HG02763 (cell line): ENCODE data around the gene GJB6.
"Not testable (repeated sequence)": the region's sequence is repeated elsewhere in the genome, so short reads cannot be mapped to it uniquely, and the experiment has no call there.

Experiments used
- ATAC-seq: cut with Tn5 transposase; IDR thresholded peaks from one replicate; pipeline ENCODE4 v1.9.1; 2021; ENCODE audit warnings: mild to moderate bottlenecking, moderate library complexity; ENCODE audit not compliant: unreplicated experiment

GJB6 gene

DNA sequence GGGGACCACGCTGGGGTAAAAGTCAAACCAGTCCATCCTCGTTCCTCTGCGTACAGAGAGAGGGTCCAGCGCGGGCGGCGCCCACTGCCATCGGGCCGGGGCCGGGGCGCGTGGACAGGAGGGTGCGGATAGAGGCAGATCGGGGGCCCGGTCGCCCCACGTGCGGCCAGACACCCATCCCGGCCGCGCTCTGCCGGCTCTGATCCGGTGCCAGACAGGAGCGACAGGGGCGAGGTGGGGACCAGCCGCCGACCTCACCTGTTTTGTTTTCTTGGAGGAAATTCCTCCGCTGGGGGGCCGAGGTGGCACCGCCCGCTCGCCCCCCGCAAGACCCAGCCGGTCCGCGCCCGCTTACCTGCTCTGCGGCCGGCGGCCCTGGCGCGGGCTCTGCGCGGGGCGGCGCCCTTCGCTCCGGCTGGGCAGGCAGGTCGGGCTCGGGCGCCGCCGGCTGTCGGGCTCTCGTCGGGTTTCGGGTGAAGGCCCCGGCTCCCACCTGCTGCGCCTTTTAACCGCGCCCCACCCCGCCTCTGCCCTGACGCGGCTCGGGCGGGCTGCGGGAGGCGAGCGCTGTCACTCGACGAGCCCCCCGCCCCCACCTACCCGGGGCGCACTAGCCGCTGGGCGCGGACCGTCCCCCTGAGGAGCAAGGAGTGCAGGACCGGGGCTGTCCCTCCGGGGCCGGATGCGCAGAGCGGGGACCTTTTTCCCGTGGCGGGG lies at the start of gene GJB6:
Gene GJB6, minus strand, starts transcription at position 481 of the 717 bp plus-strand sequence. CDS start 8,839 bp downstream, outside the sequence.
- ATAC-seq = no peak

DNA sequence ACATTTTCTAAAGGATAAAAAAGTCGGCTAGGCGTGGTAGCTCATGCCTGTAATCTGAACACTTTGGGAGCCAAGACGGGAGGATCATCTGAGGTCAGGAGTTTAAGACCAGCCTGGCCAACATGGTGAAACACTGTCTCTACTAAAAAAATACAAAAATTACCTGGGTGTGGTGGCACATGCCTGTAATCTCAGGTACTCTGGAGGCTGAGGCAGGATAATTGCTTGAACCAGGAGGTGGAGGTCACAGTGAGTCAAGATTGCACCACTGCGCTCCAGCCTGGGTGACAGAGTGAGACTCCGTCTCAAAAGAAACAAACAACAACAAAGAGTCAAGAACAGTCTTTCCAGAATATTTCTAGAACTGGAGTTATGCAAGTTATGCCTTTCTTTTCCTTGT lies 44.8 kb upstream of the GJB6 start:
- not testable (repeated sequence) for ATAC-seq

DNA sequence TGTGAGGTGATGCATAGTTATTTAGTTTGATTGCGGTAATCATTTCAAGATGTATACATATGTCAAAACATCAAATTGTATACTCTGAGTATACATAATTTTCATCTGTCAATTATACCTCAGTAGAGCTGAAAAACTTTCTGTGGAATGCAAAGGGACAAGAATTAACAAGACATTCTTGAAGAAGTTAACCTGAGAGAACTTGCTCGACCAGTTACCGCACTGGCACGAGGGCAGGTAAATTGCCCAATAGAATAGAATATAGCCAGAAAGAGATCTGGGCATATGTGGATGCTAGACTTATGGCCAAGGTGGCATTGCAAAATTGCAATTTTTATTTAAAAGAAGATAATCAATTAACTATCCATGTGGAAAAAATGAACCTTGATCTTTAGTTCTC lies 42.3 kb upstream of the GJB6 start:
- no peak for ATAC-seq

DNA sequence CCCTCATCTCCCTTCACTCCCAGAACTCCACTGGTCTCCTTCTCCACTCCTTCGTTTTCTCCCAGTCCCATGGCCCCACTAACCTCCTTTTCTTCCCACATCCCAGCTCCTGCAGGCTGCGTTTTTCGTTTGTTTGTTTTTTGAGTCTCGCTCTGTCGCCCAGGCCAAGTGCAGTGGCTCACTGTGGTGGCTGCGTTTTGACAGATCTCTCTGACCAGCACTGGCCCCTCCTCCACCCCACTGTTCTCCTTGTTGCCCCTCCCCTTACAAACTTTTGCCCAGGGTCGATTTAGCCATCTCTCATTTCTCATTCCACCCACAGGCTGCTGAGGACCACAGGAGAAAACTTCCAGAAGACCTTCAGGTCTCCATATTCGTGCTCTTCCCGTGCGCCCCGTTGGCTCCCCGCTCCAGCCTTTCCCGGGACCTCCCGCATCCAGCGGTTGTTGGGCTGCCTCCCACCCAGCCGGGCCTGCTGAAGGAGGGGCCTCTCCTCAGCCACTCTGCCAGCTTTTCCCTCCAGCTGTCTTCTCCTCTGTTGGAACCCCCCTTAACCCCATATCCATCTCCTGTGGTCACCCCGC lies 40.6 kb upstream of the GJB6 start:
- no peak for ATAC-seq

GRCh38 chr13:20272104-20272503 lies 40.0 kb upstream of the GJB6 start:
- ATAC-seq = no peak

DNA sequence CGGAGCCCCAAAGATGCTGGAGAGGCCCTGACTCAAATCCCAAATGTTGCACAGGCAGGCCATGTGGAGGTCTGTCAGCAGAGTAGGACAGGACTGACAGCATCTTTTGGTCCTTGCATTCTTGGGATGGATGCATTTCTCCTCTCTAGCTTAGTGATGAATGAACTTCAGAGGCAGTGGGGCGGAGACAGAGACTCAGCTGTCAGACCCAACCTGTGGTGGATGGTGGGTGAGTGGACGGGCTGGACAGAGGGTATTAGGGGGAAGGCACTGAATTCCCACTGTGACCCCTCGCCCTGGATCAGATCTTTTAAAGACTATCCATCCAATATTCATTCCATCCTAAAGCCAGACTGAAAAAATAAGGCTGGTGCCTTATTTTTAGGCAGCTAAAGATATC lies 39.3 kb upstream of the GJB6 start:
- no peak for ATAC-seq

DNA sequence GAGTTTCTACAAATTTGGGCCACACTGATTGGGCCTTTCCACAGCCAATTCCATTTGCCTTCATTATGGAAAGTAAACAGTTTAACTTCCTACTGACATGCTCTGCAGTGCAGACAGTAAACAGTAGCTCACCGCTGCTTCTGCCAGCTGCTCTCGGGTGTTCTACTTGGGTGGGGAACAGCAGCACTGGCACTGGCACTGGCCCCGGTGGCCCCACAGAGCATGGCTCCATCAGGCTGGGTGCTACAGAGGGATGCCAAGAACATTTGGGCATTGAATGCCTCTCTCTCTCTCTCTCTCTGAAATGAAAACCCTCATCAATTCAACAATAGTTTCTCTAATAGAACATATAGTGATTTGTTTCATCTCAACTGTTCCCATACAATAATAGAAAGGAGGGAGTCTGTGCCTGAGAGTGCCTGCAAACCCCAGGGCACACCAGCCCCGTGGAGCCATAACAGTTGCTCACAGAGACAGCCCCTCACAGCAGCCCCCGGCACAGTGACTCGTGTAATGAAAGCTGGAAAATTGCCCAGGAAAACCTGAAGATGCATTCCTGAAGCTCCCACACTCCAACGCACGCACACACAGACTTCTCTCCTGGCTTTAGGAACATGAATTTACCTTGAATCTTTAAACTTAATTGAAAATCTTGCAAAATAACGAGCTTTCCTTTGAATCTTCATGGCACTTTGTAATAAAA lies 38.2 kb upstream of the GJB6 start:
- no peak for ATAC-seq

GRCh38 chr13:20264271-20265018 lies 32.3 kb upstream of the GJB6 start:
- peak; percentile 98 for ATAC-seq

GRCh38 chr13:20263393-20264044 lies 31.4 kb upstream of the GJB6 start:
- no peak for ATAC-seq

GRCh38 chr13:20258963-20259288 lies 26.8 kb upstream of the GJB6 start:
- ATAC-seq = no peak

GRCh38 chr13:20258208-20258962 lies 26.3 kb upstream of the GJB6 start:
- ATAC-seq = no peak

DNA sequence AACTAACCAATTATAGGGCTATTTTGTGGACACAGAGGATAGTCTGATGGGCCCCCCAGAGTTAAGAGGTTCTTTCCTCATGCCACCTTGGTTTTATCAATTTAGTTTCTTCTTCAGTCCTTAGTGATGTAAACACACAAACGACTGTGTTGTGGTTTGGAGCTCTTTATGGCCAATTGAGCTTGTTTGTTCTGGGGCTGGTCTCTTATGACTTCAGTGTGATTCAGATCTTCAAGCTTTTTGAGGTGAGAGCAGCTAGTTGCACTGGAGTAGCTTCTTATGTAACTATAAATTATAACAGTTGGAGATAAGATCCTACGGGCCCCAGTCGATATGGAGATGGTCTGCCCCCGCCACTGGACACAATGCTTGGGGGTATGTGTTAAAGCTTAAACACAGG lies 22.0 kb upstream of the GJB6 start:
- ATAC-seq = no peak

GRCh38 chr13:20249913-20250312 lies 17.8 kb upstream of the GJB6 start:
- no peak for ATAC-seq

- no peak for ATAC-seq
Measured at GRCh38 chr13:20247963-20248362, 15.8 kb upstream of the GJB6 start.

DNA sequence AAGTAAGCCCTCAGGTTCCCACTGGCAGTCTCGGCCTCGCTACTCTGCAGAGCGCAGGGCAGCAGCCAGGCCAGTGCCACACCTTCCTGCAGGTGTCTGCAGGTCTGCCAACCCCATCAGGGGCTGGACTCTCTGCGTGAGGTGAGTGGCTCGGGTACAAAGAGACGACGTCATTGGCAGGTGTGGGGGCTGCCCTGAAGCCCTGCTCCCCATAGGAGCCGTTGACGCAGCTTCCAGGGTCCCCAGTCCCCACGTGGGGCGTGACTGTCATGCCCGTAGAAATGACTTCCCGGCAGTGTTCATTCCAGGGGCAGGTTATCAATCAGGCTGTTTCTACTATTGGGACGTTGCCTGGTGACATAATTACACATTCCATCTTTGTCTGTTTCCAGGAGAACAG lies 15.3 kb upstream of the GJB6 start:
- no peak for ATAC-seq

DNA sequence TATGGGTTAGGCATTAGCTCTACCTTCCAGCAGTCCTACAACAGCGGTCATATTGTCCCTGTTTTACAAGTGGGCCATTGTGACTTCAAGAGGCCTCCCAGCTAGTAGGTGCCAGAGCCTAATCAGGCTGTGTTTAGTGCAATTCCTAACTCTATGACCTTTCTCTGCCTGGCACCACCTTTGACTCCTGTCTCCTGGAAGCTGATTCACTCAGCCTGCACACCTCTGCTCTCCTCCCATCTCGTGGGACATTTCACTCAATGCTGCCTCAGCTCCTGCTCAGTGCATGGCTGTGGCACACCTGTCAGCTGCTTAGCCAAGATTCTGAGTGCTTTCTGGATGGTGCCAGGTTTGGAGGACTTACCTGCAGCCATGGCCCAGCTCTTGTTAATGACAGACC lies 9.5 kb upstream of the GJB6 start:
- ATAC-seq = no peak

DNA sequence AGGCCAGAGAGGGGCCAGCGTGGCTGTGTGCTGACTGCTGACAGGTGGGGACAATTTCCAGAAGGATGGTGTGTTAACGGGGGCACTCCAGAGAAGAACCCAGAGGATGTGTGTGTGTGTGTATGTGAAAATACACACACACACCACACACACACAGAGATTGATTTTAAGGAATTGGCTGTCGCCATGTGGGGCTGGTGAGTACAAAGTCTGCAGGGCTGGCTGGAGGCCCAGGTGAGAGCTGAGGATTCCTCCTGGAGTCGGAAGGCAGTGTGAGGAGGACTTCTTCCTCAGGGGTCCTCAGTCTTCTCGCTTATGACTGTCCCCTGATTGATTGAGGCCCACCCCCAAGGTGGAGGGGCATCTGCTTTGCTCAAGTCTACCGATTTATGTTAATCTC lies 7.6 kb upstream of the GJB6 start:
- ATAC-seq = no peak

GRCh38 chr13:20232556-20233277 lies 598 bp upstream of the GJB6 start:
- no peak for ATAC-seq

DNA sequence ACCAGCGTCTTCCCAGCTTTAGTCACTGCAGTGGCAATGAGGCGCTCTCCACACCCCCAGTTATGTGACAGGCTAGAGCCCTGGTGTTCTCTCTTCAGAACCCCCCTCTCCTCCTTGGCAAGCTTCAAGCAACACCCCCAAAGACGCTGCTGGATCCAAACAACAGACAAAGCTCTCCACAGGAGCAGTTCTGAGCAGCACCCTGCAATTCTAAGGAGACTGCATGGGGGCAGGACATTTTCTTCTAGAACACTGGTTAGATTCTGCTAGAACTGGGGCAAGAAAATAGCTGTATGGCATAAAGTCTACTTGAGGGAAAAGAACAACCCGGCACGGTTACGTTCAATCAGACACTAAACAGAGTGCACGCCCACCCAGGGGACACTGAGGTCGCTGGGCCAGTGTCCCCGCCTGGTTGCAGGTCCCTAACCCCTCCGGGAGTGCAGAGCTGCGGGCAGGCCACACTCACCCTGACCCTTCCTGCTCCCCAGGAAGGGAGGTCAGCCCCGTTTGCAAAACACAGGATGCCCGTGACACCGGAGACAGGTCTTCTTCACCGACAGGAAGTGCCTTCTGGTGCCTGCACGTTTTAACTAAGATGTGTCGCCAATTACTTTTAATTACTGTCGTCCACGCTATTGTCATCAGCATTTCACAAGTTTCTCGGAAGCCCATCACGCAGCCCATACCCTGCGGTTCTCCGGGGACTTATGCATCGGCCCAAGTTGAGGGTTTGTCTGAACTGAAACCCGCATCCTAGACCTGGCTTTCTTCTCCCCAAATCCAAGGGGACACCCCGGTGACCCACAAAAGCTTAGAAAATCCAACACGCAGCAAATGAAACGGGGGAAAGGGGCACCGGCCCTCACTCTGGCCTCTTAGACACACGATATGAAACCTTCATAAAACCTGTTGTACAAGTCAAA lies 943 bp downstream of the GJB6 start:
- no peak for ATAC-seq
